Activated T-cell treated with anti-CD3 and anti-CD28 coated beads, Interleukin-2, amount 50 U/mL, for 24 hours (primary cell): ENCODE measurements around the gene BAG1.

Source experiments
- DNase-seq: peaks from one replicate; pipeline ENCODE4 v3.0.0-alpha.2; 2020
- H3K27ac Mint-ChIP-seq: 2 replicates; pipeline ENCODE4 v1.8.0; 2020; ENCODE audit warnings: mild to moderate bottlenecking, mixed read lengths
- H3K27me3 Mint-ChIP-seq: 2 replicates; pipeline ENCODE4 v1.8.0; 2020; ENCODE audit warnings: mixed read lengths
- H3K36me3 Mint-ChIP-seq: 2 replicates; pipeline ENCODE4 v1.8.0; 2020; ENCODE audit warnings: low read depth, mixed read lengths
- H3K4me1 Mint-ChIP-seq: 2 replicates; pipeline ENCODE4 v1.8.0; 2020; ENCODE audit warnings: low read depth, mixed read lengths
- H3K4me3 Mint-ChIP-seq: 2 replicates; pipeline ENCODE4 v1.8.0; 2020; ENCODE audit warnings: mild to moderate bottlenecking, moderate library complexity, mixed read lengths
- H3K9me3 Mint-ChIP-seq: 2 replicates; pipeline ENCODE4 v1.8.0; 2020; ENCODE audit warnings: mixed read lengths

BAG1 gene

DNA sequence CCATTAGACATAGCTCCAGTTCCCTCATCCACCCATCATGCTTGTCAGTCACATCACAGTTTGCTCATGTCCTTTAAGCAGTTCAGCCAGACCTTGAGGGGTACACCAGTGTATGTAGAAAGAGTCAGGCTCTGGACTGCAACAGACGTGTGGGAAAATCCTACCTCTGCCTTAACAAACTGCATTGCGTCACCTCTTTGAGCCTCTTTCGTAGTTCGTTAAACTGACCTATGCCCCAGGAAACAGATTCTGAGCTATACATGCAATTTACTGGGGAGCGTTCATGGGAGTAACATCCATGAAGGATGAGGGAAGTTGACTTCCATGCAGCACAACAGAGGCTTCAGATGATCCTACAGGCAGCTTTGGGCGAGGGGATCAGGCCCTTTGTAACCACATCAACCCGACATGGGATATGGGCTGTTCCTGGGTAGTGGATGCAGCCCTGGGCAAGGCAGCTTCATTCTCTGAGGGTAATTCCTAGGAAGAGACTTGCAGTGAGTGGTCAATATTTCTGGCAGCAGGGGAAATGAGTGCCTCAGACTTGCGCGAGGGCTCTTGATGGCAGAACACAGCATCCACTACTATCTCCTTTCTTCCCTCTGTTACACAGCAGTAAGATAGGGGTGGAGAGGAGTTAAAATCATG, 20.2 kb downstream of the BAG1 start:
- H3K4me1 Mint-ChIP-seq = no peaks in the 10 kb centered on the region
- no peaks in the 10 kb centered on the region for H3K9me3 Mint-ChIP-seq
- H3K4me3 Mint-ChIP-seq = no peak overlapping the region
- no peak for DNase-seq
- H3K27ac Mint-ChIP-seq = no peak overlapping the region
- no peaks in the 10 kb centered on the region for H3K27me3 Mint-ChIP-seq
- H3K36me3 Mint-ChIP-seq = peaks cover 23% of the 10 kb centered on the region

DNA sequence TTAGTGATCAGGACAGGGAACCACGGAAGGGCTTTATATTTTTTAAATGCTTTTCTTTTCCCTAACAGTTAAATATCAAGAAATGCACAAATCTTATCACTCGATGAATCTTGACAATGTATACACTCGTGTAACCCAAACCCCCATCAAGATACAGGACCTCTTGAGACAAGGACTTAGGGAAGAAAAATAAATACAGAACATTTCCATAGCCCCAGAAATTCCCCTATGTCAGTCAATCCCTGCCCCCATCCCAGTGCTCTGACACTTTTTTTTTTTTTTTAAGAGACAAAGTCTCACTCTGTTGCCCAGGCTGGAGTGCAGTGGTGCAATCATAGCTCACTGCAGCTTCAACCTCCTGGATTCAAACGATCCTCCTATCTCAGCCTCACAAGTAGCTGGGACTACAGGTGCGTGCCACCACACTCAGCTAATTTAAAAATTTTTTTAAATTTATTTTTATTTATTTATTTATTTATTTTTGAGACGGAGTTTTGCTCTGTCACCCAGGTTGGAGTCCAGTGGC, 21.8 kb downstream of the BAG1 start:
- Mint-ChIP-seq H3K27ac (no peak overlapping the region), H3K4me1 (no peaks in the 10 kb centered on the region), H3K27me3 (no peaks in the 10 kb centered on the region), H3K4me3 (no peak overlapping the region), H3K9me3 (no peaks in the 10 kb centered on the region), H3K36me3 (peaks cover 13% of the 10 kb centered on the region)
- DNase-seq = no peak

- Mint-ChIP-seq H3K36me3 (peaks cover 3% of the 10 kb centered on the region), H3K27ac (no peak overlapping the region), H3K27me3 (no peaks in the 10 kb centered on the region), H3K4me3 (no peak overlapping the region), H3K4me1 (no peaks in the 10 kb centered on the region), H3K9me3 (no peaks in the 10 kb centered on the region)
- no peak for DNase-seq
Measured at GRCh38 chr9:33241298-33241697, 23.2 kb downstream of the BAG1 start.

DNA sequence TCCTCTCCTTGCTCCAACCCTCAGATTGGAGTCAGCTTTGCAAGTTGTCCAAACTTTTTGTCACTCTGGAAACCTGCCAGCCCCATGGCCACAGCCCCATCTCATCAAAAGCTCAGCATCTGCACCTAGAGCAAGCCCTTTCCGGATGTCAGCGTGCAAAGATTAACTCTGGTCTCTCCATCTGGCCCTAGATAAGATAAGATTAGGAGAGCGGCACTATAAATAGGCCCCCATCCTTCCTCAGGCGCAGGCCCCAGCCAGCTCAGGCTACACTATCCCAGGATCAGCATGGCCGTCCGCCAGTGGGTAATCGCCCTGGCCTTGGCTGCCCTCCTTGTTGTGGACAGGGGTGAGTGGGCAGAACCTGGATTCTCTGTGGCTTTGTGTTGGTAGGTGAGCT, 24.6 kb downstream of the BAG1 start, which contains the start of gene SPINK4:
Gene SPINK4 (plus strand): TSS at position 247 of the 400 bp plus-strand sequence. CDS start 42 bp downstream, at position 289.
- H3K27ac Mint-ChIP-seq = no peak within 1 kb of the TSS
- no peak for DNase-seq
- peaks cover under 1% of the 10 kb centered on the region for H3K36me3 Mint-ChIP-seq
- H3K4me1 Mint-ChIP-seq = no peaks in the 10 kb centered on the region
- H3K27me3 Mint-ChIP-seq = no peaks in the 10 kb centered on the region
- H3K4me3 Mint-ChIP-seq = no peak within 1 kb of the TSS
- H3K9me3 Mint-ChIP-seq = no peaks in the 10 kb centered on the region

DNA sequence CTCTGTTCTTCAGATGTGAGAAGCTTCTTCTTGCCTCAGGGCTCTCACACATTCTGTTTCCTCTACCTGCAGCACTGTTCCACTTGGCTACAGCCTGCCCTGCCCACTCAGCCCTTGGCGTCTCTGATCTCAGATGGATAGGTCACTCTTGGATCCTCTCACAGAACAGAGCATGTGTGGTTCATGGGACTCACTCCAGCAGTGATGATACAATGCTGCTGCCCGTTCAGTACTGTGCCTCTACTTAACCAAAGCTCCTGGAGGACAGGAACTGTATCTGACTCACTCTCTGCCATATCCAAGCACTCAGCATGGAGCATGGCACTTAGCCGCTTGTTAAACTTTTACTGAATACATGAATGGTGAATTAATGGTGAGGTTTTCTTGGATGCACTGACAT, 27.9 kb downstream of the BAG1 start:
- Mint-ChIP-seq H3K27me3 (no peaks in the 10 kb centered on the region), H3K27ac (no peak overlapping the region), H3K4me1 (no peaks in the 10 kb centered on the region), H3K4me3 (no peak overlapping the region), H3K36me3 (no peaks in the 10 kb centered on the region), H3K9me3 (no peaks in the 10 kb centered on the region)
- no peak for DNase-seq

DNA sequence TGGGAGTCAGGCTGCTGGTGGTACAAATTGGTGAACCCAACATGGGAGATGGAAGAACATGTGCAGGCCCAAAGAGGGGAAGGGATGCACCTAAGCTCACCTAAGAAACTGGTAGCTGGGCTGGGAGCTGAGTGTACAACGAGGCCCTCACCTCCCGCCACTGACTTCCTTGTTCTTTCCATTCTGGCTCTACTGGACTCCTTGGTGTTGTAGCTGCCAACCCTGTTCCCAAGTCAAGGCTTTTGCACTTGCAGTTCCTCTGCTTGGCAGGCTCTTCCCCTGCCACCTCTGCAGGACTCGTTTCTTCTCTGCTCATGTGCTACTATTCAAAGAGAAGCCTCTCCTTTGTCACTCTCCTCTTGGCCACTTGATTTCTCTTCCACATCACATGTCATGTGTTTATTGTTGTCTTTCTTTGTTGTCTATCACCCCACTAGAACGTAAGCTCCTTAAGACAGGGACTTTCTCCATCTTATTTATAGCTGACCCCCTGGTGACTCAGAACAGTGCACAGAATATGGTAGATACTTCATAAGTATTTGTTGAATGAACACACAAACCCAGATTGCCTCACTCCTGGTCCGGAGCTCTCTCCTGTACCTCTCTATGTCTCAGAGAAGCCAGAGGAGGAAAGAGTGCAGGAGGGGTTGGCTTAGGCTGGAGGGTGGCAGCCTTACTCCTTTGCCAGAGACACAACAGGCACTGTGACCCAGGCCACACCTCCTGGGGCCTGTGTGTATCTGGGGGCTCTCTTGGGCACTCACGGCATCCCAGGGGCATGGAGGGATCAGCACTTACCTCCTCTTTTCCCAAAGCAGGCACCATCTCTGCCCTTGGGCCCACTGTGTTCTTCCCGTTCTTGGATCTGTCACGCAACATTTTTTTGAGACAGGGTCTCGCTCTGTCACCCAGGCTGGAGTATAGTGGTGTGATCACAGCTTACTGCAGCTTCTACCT, 29.7 kb downstream of the BAG1 start:
- no peak for DNase-seq
- H3K27ac Mint-ChIP-seq = no peak overlapping the region
- no peaks in the 10 kb centered on the region for H3K36me3 Mint-ChIP-seq
- no peaks in the 10 kb centered on the region for H3K4me1 Mint-ChIP-seq
- H3K4me3 Mint-ChIP-seq = no peak overlapping the region
- H3K27me3 Mint-ChIP-seq = no peaks in the 10 kb centered on the region
- no peaks in the 10 kb centered on the region for H3K9me3 Mint-ChIP-seq

- no peaks in the 10 kb centered on the region for H3K27me3 Mint-ChIP-seq
- H3K4me3 Mint-ChIP-seq = no peak overlapping the region
- no peaks in the 10 kb centered on the region for H3K36me3 Mint-ChIP-seq
- no peaks in the 10 kb centered on the region for H3K9me3 Mint-ChIP-seq
- no peaks in the 10 kb centered on the region for H3K4me1 Mint-ChIP-seq
- no peak for DNase-seq
- no peak overlapping the region for H3K27ac Mint-ChIP-seq
Measured at GRCh38 chr9:33233626-33234342, 30.7 kb downstream of the BAG1 start.

DNA sequence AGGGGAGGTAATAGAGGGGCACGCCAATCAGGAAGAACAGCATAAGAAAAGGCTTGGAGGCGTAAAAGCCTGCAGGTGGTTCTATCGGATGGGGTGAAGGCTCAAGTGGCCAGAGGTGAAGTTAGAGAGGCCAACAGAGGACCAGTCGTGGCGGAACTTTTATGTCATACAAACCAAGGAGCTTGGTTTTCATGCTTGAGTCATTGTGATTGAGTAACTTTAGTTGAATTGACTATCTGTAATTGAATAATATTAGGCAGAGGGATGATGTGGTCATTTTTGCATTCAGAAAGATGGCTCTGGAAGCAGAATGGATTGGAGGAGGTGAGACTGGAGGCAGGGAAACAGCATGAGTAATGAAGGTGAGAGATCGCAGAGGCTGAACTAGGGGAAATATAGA, 31.7 kb downstream of the BAG1 start:
- H3K36me3 Mint-ChIP-seq = no peaks in the 10 kb centered on the region
- DNase-seq = no peak
- no peak overlapping the region for H3K27ac Mint-ChIP-seq
- H3K27me3 Mint-ChIP-seq = no peaks in the 10 kb centered on the region
- H3K4me3 Mint-ChIP-seq = no peak overlapping the region
- H3K9me3 Mint-ChIP-seq = no peaks in the 10 kb centered on the region
- no peaks in the 10 kb centered on the region for H3K4me1 Mint-ChIP-seq

GRCh38 chr9:33231623-33231942, 32.9 kb downstream of the BAG1 start:
- Mint-ChIP-seq H3K4me3 (no peak overlapping the region), H3K9me3 (no peaks in the 10 kb centered on the region), H3K27me3 (no peaks in the 10 kb centered on the region), H3K4me1 (no peaks in the 10 kb centered on the region), H3K27ac (no peak overlapping the region), H3K36me3 (no peaks in the 10 kb centered on the region)
- no peak for DNase-seq

DNA sequence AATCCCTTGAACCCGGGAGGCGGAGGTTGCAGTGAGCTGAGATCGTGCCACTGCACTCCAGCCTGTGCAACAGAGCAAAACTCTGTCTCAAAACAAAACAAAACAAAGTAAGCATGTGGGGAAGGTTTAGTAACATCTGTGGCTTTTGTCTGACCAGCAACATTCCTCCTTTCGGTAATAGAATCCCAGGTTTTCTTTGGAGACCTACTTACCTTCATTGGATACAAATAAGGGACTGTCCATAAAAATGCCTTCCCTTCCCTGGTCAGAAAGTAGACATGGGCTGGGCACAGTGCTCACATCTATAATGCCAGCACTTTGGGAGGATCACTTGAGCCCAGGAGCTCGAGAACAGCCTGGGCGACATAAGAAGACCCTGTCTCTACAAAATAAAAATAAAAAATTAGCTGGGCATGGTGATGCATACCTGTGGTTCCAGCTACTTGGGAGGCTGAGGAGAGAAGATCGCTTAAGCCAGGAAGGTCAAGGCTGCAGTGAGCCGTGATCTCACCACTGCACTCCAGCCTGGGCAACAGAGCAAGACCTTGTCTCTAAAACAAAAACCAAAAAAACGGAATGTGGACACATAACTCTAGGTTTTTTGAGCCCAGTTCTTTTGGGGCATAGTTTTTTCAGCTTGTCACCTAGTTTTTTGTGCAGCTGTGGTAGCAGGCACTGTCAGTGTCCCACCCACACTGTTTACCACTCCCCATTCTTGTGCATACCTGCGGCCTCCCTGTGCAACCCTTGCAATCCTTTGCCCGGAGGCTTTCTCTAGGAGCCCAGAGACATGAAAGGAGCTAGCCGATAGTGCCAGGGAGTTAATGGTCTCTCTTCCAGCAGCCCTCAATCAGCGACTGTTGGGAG, 33.5 kb downstream of the BAG1 start:
- Mint-ChIP-seq H3K27ac (no peak overlapping the region), H3K36me3 (no peaks in the 10 kb centered on the region), H3K27me3 (no peaks in the 10 kb centered on the region), H3K4me3 (no peak overlapping the region), H3K4me1 (peaks cover under 1% of the 10 kb centered on the region), H3K9me3 (no peaks in the 10 kb centered on the region)
- no peak for DNase-seq

GRCh38 chr9:33229359-33230114, 35.0 kb downstream of the BAG1 start:
- no peak for DNase-seq
- H3K27me3 Mint-ChIP-seq = no peaks in the 10 kb centered on the region
- peaks cover 9% of the 10 kb centered on the region for H3K4me1 Mint-ChIP-seq
- no peaks in the 10 kb centered on the region for H3K9me3 Mint-ChIP-seq
- H3K36me3 Mint-ChIP-seq = no peaks in the 10 kb centered on the region
- no peak overlapping the region for H3K4me3 Mint-ChIP-seq
- H3K27ac Mint-ChIP-seq = no peak overlapping the region

- no peak overlapping the region for H3K4me3 Mint-ChIP-seq
- peaks cover 9% of the 10 kb centered on the region for H3K4me1 Mint-ChIP-seq
- no peak overlapping the region for H3K27ac Mint-ChIP-seq
- DNase-seq = no peak
- no peaks in the 10 kb centered on the region for H3K27me3 Mint-ChIP-seq
- H3K36me3 Mint-ChIP-seq = no peaks in the 10 kb centered on the region
- H3K9me3 Mint-ChIP-seq = no peaks in the 10 kb centered on the region
Measured at GRCh38 chr9:33228606-33229005, 35.9 kb downstream of the BAG1 start.

GRCh38 chr9:33227741-33228140, 36.8 kb downstream of the BAG1 start:
- Mint-ChIP-seq H3K4me1 (peaks cover 9% of the 10 kb centered on the region), H3K9me3 (no peaks in the 10 kb centered on the region), H3K27me3 (no peaks in the 10 kb centered on the region), H3K27ac (no peak overlapping the region), H3K36me3 (no peaks in the 10 kb centered on the region), H3K4me3 (no peak overlapping the region)
- no peak for DNase-seq
